Tibial nerve (tissue), 4 donors: ENCODE results near the gene LRRC37B.
"Not testable (repeated sequence)": the region's sequence is repeated elsewhere in the genome, so short reads cannot be mapped to it uniquely, and the experiment has no call there.

ENCODE experiments used
- CTCF ChIP-seq, 5 experiments: fragments of 200-600 bp in 3 of 5; fragments of 450-650 bp in 2 of 5; sonication (generic) in 3 of 5; IDR thresholded peaks; one replicate each; pipeline ENCODE4 v1.5.1; 2016 to 2019; ENCODE audit warnings: antibody characterized with exemption in 5 of 5, mild to moderate bottlenecking in 3 of 5, moderate library complexity in 2 of 5
- EP300 ChIP-seq, 2 donors: sonication (generic); formaldehyde crosslinking; IDR thresholded peaks; one replicate each; pipeline ENCODE4 v1.6.1; 2017; ENCODE audit warnings: antibody characterized with exemption in 2 of 2, mild to moderate bottlenecking in 1 of 2

- not testable (repeated sequence) for TF ChIP-seq EP300, CTCF (IDR thresholded peaks at IDR 0.05)
Measured at GRCh38 chr17:31964131-31964530, 43.1 kb upstream of the LRRC37B start.
